ENCODE data around the gene NTSR1.

DNA sequence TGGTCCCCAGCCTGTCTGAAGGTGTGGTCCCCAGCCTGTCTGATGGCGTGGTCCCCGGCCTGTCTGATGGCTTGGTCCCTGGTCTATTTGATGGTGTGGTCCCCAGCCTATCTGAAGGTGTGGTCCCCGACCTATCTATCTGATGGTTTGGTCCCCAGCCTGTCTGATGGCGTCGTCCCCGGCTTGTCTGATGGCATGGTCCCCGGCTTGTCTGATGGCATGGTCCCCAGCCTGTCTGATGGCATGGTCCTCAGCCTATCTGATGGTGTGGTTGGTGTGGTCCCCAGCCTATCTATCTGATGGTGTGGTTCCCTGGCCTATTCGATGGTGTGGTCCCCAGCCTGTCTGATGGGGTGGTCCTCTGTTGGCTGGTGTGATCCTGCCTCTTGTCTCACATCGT, 69.4 kb downstream of the NTSR1 start:
- TF ChIP-seq, protein P1, sequence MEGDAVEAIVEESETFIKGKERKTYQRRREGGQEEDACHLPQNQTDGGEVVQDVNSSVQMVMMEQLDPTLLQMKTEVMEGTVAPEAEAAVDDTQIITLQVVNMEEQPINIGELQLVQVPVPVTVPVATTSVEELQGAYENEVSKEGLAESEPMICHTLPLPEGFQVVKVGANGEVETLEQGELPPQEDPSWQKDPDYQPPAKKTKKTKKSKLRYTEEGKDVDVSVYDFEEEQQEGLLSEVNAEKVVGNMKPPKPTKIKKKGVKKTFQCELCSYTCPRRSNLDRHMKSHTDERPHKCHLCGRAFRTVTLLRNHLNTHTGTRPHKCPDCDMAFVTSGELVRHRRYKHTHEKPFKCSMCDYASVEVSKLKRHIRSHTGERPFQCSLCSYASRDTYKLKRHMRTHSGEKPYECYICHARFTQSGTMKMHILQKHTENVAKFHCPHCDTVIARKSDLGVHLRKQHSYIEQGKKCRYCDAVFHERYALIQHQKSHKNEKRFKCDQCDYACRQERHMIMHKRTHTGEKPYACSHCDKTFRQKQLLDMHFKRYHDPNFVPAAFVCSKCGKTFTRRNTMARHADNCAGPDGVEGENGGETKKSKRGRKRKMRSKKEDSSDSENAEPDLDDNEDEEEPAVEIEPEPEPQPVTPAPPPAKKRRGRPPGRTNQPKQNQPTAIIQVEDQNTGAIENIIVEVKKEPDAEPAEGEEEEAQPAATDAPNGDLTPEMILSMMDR (IDR thresholded peaks at IDR 0.05): no peak
- TF ChIP-seq EZH2 (IDR thresholded peaks at IDR 0.05; ENCODE audit: borderline replicate concordance, insufficient read depth, low read depth, low read length, poor library complexity, severe bottlenecking): no peak

All from B cell (primary cell).